Hepatocyte (in vitro differentiated cells): ENCODE data around the gene GRIK4. TPM values are rescaled to one million over a fixed set of nuclear protein-coding genes. Genes with fewer than 3 reads are reported as not detected.

ENCODE experiments used
- DNase-seq: peaks from one replicate; pipeline ENCODE4 v3.0.0-alpha.2; 2016; ENCODE audit warnings: low spot score
- H2AFZ ChIP-seq: fragments of 200-600 bp; sonication (generic); 2 replicates; pipeline ENCODE4 v1.6.0; 2016; ENCODE audit warnings: antibody characterized with exemption, mild to moderate bottlenecking
- H3K27ac ChIP-seq: fragments of 200-600 bp; sonication (generic); 2 replicates; pipeline ENCODE4 v1.5.1; 2016; ENCODE audit warnings: mild to moderate bottlenecking
- H3K27me3 ChIP-seq: fragments of 200-600 bp; sonication (generic); 2 replicates; pipeline ENCODE4 v1.6.1; 2016
- H3K36me3 ChIP-seq: fragments of 200-600 bp; sonication (generic); replicated peaks from 2 replicates; pipeline ENCODE4 v1.5.1; 2016; ENCODE audit warnings: low read depth; ENCODE audit not compliant: insufficient read depth
- H3K4me1 ChIP-seq: fragments of 200-600 bp; sonication (generic); 2 replicates; pipeline ENCODE4 v1.5.1; 2016; ENCODE audit warnings: mild to moderate bottlenecking, moderate library complexity; ENCODE audit not compliant: insufficient read depth
- H3K4me2 ChIP-seq: fragments of 200-600 bp; sonication (generic); 2 replicates; pipeline ENCODE4 v1.6.0; 2016
- H3K4me3 ChIP-seq: fragments of 200-600 bp; sonication (generic); 2 replicates; pipeline ENCODE4 v1.5.1; 2016; ENCODE audit warnings: mild to moderate bottlenecking
- H3K79me2 ChIP-seq: fragments of 200-600 bp; sonication (generic); 2 replicates; pipeline ENCODE4 v1.6.0; 2017; ENCODE audit warnings: mild to moderate bottlenecking
- H3K9me2 ChIP-seq: fragments of 200-600 bp; sonication (generic); replicated peaks from 2 replicates; pipeline ENCODE4 v1.6.0; 2017; ENCODE audit warnings: mild to moderate bottlenecking; ENCODE audit not compliant: insufficient read depth
- H3K9me3 ChIP-seq: fragments of 200-600 bp; sonication (generic); 2 replicates; pipeline ENCODE4 v1.5.1; 2016; ENCODE audit warnings: low read depth, mild to moderate bottlenecking
- H4K20me1 ChIP-seq: fragments of 200-600 bp; sonication (generic); 2 replicates; pipeline ENCODE4 v1.6.0; 2016; ENCODE audit warnings: mild to moderate bottlenecking; ENCODE audit not compliant: insufficient read depth, poor library complexity, severe bottlenecking
- EZH2 ChIP-seq: fragments of 200-600 bp; sonication (generic); IDR thresholded peaks from 2 replicates; pipeline ENCODE4 v1.6.1; 2016; ENCODE audit warnings: antibody characterized with exemption, mild to moderate bottlenecking, borderline replicate concordance
- EZH2phosphoT487 ChIP-seq: fragments of 200-600 bp; sonication (generic); IDR thresholded peaks from one replicate; pipeline ENCODE4 v1.6.1; 2018; ENCODE audit warnings: antibody characterized with exemption, mild to moderate bottlenecking, low read depth, moderate library complexity; ENCODE audit not compliant: unreplicated experiment, severe bottlenecking
- WGBS: methylation state at CpG from one replicate; pipeline ENCODE4 v1.1.6; 2016; ENCODE audit warnings: low lambda C conversion rate; ENCODE audit errors: missing lambda C conversion rate; 5-methylcytosine and 5-hydroxymethylcytosine counted together
- polyA plus RNA-seq: library from polyadenylated mRNA; unstranded; fragments of >200 nt; fragmentation: Nextera tagmentation; extraction: Ambion mirVana; gene quantifications from 2 replicates; pipeline ENCODE4 v1.2.1, GENCODE V29; 2016
- total RNA-seq: library from RNA; depleted of rRNA; stranded (reverse); fragments of >200 nt; gene quantifications from 2 replicates; pipeline ENCODE4 v1.2.3, GENCODE V29; 2014
- TF ChIP-seq, protein P1 (sequence below): fragments of 200-600 bp; sonication (generic); IDR thresholded peaks from 2 replicates; pipeline ENCODE4 v1.5.1; 2016; ENCODE audit warnings: antibody characterized with exemption, mild to moderate bottlenecking; ENCODE audit not compliant: poor library complexity

GRIK4 gene
- total and polyA plus RNA-seq, 2 experiments from 2014 or later: 1.5 to 2.3 TPM

GRCh38 chr11:120830085-120830620 lies 318.6 kb downstream of the GRIK4 start:
- no peaks in the 10 kb centered on the region for H3K27me3 ChIP-seq
- H3K9me2 ChIP-seq: no peaks in the 10 kb centered on the region
- H3K4me3 ChIP-seq: no peak overlapping the region
- no peaks in the 10 kb centered on the region for H3K79me2 ChIP-seq
- DNase-seq: no peak
- TF ChIP-seq EZH2 (no peak), EZH2phosphoT487 (no peak)
- TF ChIP-seq, protein P1, sequence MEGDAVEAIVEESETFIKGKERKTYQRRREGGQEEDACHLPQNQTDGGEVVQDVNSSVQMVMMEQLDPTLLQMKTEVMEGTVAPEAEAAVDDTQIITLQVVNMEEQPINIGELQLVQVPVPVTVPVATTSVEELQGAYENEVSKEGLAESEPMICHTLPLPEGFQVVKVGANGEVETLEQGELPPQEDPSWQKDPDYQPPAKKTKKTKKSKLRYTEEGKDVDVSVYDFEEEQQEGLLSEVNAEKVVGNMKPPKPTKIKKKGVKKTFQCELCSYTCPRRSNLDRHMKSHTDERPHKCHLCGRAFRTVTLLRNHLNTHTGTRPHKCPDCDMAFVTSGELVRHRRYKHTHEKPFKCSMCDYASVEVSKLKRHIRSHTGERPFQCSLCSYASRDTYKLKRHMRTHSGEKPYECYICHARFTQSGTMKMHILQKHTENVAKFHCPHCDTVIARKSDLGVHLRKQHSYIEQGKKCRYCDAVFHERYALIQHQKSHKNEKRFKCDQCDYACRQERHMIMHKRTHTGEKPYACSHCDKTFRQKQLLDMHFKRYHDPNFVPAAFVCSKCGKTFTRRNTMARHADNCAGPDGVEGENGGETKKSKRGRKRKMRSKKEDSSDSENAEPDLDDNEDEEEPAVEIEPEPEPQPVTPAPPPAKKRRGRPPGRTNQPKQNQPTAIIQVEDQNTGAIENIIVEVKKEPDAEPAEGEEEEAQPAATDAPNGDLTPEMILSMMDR: no peak
- H3K27ac ChIP-seq: no peak overlapping the region
- peaks cover 10% of the 10 kb centered on the region for H3K4me1 ChIP-seq
- WGBS: 75% methylated on average over 9 of the region's 9 CpGs
- no peaks in the 10 kb centered on the region for H4K20me1 ChIP-seq
- H3K36me3 ChIP-seq: no peaks in the 10 kb centered on the region
- H2AFZ ChIP-seq: no peak overlapping the region
- no peaks in the 10 kb centered on the region for H3K9me3 ChIP-seq
- no peak overlapping the region for H3K4me2 ChIP-seq

GRCh38 chr11:120832481-120833238 lies 321.1 kb downstream of the GRIK4 start:
- no peak overlapping the region for H3K4me3 ChIP-seq
- no peaks in the 10 kb centered on the region for H3K27me3 ChIP-seq
- H3K4me2 ChIP-seq: peak overlapping the region; percentile 53
- TF ChIP-seq, protein P1: no peak
- TF ChIP-seq EZH2phosphoT487: no peak
- TF ChIP-seq EZH2: no peak
- H3K9me2 ChIP-seq: no peaks in the 10 kb centered on the region
- H3K9me3 ChIP-seq: no peaks in the 10 kb centered on the region
- no peak overlapping the region for H2AFZ ChIP-seq
- WGBS: 52% methylated on average over 19 of the region's 20 CpGs
- peak; percentile 30 for DNase-seq
- no peaks in the 10 kb centered on the region for H3K79me2 ChIP-seq
- H3K4me1 ChIP-seq: peaks cover 10% of the 10 kb centered on the region
- H4K20me1 ChIP-seq: no peaks in the 10 kb centered on the region
- no peaks in the 10 kb centered on the region for H3K36me3 ChIP-seq
- H3K27ac ChIP-seq: no peak overlapping the region

DNA sequence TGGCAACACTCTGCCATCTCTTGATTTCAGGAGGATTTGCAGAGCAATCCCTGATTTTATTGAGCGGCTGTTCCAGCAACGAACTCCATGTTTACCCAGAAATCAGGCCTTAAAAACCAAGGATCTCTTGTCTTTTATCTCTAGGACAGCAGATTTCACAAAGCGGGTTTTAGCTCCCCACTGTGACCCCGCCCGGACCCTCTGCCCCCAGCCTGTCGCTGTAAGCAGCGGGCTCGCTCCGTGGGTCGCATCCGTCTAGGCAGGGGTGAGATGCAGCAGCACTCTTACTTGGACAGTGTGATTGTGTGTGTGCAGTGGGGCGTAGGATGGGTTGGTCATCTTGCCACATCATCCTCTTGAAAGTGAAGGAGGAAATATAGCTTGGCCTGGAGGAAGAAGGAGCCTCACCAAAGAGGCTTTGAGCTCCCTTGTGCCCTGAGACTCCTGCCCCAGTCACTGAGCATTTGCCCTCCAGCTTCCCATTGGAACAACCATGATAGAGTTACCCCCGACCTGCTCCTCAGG lies 323.2 kb downstream of the GRIK4 start:
- H3K9me3 ChIP-seq: no peaks in the 10 kb centered on the region
- H3K27me3 ChIP-seq: no peaks in the 10 kb centered on the region
- 82% methylated on average over 13 of the region's 13 CpGs for WGBS
- no peaks in the 10 kb centered on the region for H4K20me1 ChIP-seq
- no peak for DNase-seq
- H3K9me2 ChIP-seq: no peaks in the 10 kb centered on the region
- H2AFZ ChIP-seq: no peak overlapping the region
- no peaks in the 10 kb centered on the region for H3K36me3 ChIP-seq
- TF ChIP-seq, protein P1: no peak
- TF ChIP-seq EZH2: no peak
- TF ChIP-seq EZH2phosphoT487: no peak
- no peak overlapping the region for H3K4me2 ChIP-seq
- no peaks in the 10 kb centered on the region for H3K79me2 ChIP-seq
- no peak overlapping the region for H3K4me3 ChIP-seq
- H3K4me1 ChIP-seq: peaks cover 10% of the 10 kb centered on the region
- no peak overlapping the region for H3K27ac ChIP-seq
